Activated CD4-positive, alpha-beta T cell treated with anti-CD3 and anti-CD28 coated beads for 4 hours (primary cell): ENCODE measurements around the gene C2CD2.

Experiments
- DNase-seq, 2 donors: peaks; one replicate each; pipeline ENCODE4 v3.0.0-alpha.2; 2020

Gene C2CD2

DNA sequence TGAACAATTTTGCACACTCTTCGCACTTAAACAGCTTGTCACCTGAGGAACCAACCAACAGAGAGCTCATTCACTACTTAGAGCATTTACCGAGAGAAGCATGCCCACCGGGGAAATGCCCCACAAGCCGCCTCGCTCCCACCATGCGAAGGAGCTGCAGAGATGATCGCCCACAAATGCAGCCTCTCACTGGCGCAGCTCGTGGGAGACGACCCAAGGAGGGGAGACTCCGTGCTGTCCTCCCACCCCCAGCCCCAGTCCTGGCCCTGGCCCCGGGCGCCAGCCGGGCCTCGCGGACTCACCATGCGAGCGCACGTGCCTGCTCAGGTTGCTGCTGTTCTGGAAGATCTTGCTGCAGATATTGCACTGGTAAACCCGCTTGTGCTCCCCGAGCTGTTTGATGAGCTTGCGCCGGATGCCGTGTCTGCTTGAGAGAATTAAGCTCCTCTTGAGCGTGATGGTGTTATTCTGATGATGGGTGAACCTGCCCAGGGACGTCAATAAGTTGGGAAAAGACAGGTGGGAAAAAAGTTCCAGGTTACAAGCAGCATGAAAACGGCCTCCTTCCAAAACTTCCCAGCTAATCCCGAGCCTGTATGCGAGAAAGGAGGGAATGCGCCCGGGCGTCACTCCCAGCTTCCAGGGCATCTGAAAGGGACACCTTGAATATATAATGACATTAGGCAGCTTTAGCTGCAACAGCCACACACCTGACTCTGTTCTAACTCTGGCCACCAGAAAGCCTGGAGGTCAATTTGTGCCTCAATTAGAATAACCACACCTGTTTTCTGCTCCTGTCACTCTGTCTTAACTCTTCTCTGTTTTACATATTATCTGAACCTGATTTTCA is 117.4 kb downstream of the C2CD2 start:
- no peak for DNase-seq

DNA sequence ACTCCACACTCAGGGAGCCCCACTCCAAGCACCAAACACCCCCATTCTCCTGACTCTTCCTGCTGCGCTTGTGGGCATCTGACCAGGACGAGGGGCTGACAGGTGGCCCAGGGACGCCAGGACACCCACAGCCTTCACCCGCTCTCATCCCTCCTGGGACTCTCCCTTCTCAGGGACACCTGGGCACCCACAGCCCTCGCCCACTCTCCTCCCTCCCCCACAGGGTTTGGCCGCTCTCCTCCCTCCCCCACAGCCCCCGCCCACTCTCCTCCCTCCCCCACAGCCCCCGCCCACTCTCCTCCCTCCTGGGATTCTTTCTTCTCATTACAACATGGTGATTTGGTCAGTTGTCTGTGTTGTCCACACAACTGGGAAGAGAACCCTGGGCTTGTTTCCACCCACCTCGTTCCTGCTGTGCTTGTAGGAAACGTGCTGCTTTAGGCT is 118.1 kb downstream of the C2CD2 start:
- DNase-seq = no peak
